Measurements from ENCODE around the gene ESRRA.
"Not testable (repeated sequence)": the region's sequence is repeated elsewhere in the genome, so short reads cannot be mapped to it uniquely, and the experiment has no call there.

The ESRRA gene

DNA sequence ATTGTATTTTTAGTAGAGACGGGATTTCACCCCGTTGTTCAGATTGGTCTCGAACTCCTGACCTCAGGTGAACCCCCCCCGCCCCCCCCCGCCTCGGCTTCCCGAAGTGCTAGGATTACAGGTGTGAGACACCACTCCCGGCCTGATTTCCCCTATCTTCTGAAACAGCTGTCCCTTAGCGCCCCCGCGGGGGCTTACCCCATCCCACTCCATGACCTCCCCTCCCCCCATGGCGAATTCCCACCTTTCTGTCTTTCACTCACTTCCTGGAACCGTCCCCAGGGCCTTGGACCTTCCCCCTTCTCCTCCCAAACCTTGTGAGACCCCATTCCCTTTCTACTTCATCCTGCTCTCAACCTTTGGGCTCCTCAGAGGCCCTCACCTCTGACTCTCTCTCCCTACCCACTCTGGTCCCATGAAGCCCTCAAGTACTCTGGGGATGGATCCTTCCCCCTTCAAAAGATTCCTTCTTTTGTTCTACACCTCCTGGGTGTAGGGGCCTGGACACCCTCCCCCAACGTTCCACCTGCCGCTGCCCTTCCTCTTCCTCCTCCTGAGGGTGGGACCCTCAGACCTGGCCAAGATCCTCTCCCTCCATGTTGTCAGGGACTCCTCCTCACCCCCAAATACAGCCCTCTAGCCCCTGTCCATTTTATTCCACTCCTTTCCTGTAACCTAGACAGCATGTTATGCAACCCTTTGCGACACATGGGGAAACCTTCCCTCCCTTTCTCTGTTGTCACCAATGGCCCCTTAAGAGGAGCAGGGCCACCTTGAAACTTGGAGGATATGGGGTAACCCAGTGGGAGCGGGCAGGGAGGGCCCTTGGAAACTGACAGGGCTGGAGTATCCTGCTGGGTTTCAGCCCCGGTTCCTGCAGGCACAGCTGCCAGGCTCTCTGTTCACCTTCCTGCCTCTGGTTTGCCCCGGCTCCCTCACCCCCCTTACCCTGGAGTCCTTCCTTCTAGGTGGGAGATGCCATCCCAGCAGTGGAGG is 13.7 kb downstream of the ESRRA start:
- no peak for DNase-seq
- intact Hi-C loops (cut with DNase I), result loop anchor here (5.0 kb wide), 1 partner anchor 38 kb away; the partner anchor contains the start of gene RPS6KA4

DNA sequence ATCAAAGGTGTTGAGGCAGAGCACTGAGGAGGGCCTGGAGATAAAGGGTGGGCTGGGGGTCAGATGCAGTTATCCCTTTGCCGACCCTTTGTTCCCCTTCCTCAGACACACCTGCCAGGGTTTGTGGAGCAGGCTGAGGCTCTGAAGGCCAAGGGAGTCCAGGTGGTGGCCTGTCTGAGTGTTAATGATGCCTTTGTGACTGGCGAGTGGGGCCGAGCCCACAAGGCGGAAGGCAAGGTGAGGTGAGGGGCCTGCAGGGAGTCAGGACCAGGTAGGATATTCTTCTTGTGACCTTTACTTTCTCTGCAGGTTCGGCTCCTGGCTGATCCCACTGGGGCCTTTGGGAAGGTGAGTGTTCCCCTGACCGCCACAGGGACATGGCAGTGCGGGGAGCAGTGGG is 15.2 kb downstream of the ESRRA start:
- intact Hi-C loops (cut with DNase I), result no loop called here
- DNase-seq, result no peak

DNA sequence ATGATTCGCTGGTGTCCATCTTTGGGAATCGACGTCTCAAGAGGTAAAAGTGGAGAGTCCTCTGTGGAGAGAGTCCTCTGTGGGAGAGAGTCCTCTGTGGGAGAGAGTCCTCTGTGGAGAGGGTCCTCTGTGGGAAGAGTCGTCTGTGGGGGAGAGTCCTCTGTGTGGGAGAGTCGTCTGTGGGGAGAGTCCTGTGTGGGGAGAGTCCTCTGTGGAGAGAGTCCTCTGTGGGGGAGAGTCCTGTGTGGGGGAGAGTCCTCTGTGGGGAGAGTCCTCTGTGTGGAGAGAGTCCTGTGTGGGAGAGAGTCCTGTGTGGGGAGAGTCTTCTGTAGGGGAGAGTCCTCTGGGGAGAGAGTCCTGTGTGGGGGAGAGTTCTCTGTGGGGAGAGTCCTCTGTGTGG is 15.7 kb downstream of the ESRRA start:
- intact Hi-C loops (cut with DNase I), result no loop called here
- DNase-seq, result no peak

DNA sequence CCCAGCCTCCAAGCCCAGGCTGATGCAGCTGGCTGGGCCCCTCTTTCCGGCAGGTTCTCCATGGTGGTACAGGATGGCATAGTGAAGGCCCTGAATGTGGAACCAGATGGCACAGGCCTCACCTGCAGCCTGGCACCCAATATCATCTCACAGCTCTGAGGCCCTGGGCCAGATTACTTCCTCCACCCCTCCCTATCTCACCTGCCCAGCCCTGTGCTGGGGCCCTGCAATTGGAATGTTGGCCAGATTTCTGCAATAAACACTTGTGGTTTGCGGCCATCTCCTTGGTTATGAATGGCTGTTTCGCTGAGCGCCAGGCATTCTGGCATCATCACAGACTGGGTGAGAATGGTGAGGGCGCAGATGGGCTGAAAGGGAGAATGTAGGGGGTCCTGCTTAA is 16.2 kb downstream of the ESRRA start:
- intact Hi-C loops (cut with DNase I), result no loop called here
- no peak for DNase-seq

DNA sequence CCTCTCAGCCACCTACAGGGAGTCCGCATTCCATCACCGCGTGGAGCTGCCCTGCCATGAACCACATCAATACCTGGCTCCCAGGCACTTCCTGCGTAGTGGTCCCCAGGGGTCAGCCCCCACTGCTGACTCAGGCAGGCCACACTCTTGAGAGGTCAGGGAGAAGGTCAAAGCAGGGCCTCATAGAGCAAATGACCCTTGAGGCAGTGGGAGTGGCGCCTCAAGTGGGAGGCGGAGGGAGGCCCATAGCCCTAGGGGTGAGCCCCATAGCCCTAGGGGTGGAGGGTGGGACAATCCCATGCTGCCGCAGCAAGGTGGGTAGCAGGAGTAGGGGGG is 17.6 kb downstream of the ESRRA start:
- DNase-seq, result no peak
- intact Hi-C loops (cut with DNase I), result no loop called here

DNA sequence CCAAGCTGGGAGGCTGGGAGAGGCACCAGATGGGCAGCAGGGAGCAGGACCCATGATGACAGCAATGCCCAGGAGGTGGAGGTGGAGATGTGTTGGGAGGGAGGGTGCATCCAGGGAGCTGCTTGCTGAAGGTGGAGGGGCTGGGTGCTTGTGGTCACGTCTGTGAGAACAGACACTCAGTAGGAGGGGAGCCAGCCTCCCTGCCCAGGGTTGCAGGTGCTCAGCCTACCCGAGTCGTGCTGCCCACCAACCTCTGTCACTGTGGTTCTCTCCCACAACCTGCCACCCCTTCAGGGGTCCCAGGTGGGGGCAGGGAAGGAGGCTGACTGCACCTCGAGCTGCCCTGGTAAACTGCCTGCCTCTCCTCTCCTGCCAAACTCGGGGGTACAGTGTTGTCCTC is 18.0 kb downstream of the ESRRA start:
- intact Hi-C loops (cut with DNase I), result no loop called here
- DNase-seq, result no peak

DNA sequence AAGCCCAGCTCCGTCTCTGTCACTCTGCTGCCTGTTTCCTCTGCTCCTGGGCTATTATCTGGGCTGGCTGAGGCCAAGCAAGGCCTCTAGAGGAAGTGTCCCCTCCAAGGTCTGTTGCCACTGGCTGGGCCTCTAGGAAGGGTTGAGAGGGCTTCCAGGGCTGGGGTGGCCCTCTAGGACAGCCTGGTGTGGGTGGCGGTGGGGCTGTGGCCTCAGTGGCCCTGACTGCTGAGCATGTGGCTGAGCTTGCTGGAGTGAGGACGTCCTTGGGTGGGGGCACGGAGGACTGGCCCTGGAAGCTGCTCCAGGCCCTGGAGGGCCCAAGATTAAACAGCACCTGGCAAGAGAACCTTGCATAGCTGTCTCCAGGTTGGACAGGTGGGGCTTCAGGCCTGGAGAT is 18.7 kb downstream of the ESRRA start:
- intact Hi-C loops (cut with DNase I); DNase-seq: not testable (repeated sequence)

DNA sequence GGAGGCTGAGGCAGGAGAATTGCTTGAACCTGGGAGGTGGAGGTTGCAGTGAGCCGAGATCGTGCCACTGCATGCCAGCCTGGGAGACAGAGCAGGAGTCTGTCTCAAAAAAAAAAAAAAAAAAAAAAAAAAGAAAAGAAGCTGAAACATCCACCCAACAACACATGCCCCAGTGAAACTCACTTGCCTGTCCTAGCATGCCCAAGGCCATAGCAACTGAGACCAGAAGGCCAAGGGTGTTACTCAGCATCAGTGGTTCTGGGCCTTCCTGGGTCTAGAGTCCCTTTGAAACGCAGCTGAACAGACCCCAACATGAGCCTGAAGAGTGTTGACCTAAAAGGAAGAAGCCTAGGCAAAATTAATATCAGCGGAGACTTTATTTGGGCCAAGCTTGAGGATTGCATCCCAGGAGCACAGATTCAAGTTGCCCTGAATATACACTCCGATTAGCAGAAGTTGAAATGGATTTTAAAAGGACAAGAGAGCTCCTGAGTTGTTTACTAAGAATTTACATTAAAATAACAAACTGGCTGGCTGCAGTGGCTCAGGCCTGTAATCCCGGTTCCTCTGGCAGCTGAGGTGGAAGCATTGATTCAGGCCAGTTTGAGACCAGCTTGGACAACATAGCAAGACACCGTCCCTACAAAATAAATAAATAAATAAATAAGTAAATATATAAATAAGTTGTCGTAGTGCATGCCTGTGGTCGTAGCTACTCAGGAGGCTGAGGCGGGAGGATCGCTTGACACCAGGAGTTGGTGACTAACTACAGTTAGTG is 19.6 kb downstream of the ESRRA start:
- DNase-seq, result no peak
- intact Hi-C loops (cut with DNase I), result no loop called here

DNA sequence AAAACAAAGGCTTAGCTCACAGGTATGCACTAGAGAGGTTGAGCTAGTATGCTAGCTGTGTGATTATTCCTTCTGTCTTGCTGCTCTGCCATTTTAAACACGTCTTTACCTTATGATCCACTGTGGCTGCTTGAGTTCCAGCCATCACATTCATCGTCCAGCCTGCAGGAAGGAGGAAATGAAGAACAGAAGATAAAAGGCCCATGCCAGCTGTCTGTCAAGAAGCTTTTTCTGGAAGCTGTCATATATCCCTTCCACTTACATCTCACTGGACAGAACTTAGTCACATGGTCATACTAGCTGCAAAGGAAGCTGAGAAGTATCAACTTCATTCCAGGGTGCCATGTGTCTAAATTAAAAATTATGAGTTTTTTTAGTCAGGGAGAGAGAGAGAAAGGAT is 22.1 kb downstream of the ESRRA start:
- intact Hi-C loops (cut with DNase I), result no loop called here
- no peak for DNase-seq

DNA sequence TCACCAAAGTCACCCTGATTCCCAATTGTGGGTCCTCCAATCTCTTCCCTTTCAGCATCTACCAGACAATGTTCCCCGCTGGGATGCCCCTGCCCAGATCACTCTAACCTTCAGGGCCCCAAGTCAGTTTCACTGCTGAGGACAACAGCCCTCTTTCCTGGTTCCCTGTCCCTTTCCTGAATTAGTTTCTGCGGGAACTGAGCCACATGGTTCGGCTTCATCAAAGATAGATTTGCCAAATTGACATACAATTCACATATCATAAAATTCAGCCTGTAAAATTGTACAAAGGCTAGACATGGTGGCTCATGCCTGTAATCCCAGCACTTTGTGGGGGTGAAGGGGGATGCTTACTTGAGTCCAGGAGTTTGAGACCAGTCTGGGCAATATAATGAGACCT is 22.7 kb downstream of the ESRRA start:
- no peak for DNase-seq
- intact Hi-C loops (cut with DNase I), result no loop called here

DNA sequence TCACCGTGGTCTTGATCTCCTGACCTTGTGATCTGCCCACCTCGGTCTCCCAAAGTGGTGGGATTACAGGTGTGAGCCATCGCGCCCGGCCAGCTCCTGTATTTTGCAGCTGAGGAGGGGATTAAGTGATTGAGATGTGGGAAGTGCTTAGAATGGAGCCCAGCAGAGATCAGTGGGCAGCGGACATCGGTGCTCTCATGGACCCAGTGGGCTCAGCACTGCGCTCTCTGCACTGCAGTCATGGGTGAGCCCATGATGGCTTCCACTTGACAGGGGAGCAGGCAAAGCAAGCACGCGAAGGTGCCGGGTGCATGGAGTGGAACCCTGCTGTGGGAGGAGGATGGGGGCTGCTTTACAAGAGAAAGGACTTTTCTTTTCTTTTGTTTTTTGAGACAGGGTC is 25.6 kb downstream of the ESRRA start:
- intact Hi-C loops (cut with DNase I), result no loop called here
- no peak for DNase-seq

DNA sequence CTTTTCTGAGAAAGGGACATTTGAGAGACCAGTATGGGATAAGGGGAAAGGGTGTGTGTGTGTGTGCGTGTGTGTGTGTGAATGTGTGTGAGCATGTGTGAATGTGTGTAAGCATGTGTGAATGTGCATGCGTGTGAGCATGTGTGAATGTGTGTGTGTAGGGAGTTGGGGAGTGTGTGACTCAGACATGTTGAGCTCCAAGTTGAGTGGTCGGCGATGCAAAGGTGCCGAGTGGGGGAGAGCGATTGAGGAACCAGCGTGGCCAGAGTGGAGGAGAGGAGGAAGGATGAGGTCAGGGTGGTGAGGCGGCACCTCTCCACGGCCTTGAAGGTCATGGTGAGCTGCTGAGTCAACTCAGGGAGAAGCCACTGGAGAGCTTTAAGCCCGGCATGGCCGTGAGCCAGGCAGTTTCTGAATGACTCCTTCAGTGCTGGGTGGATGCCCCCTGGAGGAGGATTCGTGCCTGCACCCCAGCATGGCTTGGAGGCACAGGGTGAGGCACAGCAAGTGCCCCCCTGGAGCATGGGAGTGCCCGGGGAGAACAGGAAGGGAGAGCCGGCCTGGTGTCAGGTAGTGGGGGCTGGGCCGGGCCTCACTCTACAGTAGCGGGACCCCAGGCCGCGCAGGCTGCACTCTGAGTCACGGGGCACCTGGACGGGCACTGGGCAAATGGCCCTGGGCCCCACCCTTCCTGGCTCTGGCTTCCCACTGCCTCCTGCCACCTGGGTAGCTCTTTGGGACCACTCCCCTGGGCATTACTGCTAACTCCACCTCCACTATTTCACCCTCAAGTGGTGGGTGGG is 26.4 kb downstream of the ESRRA start:
- DNase-seq, result peak in 28 of 42 donors; percentile 29 to 73 (median 48)
- intact Hi-C loops (cut with DNase I), result no loop called here

DNA sequence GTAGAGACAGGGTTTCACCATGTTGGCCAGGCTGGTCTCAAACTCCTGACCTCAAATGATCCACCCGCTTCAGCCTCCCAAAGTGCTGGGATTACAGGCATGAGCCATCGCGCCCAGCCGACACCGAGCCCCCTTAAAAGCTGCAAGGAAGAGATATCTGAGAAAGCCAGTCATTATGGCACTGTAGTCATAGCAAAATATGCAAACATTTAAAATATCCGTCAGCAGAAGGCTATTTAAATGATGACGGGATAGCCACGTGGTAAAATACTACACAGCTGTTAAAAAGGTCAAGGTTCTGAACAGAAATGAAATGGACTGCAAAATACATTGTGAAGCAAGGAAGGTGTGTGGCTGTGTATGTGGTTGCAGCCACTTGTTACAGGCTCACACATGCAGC is 28.2 kb downstream of the ESRRA start:
- DNase-seq, result no peak
- intact Hi-C loops (cut with DNase I), result no loop called here

DNA sequence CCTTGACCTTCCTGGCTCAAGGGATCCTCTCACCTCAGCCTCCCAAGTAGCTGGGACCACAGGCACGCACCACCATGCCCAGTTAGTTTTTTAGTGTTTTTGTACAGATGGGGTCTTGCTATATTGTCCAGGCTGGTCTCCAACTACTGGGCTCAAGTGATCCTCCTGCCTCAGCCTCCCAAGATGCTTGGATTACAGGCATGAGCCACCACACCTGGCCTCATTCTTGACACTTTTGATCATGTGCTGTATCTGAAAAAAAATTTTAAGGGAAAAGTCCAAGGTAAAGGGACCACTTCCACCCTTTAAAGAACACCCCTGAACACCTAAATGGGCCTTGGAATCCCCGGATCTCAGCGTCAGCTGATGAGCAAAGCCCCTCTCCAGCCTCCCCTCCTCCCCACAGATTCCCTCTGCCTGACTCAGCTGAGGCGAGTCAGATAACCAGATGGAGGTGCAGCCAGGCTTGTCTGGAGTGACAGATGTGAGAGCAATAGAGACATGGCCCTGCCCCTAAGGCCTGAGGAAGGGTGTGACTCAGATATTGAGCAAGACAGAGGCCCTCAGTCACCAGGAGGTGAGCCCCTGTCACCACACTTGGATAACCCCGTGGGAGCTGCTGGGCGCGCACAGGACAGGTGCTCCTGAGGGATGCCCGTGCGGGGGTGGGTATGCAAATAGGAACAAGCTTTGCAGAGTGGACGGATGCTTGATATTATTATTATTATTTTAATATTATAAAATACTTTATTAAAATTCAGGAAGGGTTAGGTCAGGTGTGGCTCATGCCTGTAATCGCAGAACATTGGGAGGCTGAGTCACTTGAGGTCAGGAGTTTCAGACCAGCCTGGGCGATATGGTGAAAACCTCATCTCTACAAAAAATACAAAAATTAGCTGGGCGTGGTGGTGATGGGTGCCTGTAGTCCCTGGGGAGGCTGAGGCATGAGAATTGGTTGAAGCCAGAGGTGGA is 29.7 kb downstream of the ESRRA start:
- intact Hi-C loops (cut with DNase I), result no loop called here
- no peak for DNase-seq

DNA sequence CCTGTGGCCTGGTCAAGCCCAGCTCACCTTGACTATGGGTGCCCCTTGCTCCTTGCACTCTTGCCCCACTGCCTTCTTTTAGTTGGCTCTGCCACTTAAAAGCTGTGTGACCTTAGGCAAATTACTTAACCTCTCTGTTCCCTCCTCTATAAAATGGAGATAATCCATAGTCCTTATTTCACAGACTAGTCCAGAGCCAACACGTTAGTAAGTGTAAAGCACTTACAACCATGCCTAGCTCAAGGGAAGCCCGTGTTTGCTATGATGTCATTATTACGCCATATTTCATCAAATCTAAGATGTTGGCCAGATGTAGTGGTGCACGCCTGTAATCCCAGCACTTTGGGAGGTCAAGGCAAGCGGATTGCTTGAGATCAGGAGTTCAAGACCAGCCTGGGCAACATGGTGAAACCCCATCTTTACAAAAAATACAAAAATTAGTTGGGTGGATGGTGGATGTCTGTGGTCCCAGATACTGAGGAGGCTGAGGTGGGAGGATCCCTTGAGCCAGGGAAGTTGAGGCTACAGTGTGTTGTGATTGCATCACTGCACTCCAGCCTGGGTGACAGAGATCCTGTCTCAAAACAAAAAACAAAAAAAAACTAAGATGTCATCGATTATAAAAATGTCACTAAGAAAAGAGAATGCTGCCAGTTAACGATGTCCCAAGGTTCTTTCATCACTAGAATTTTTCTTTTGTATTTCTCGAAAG is 32.4 kb downstream of the ESRRA start:
- intact Hi-C loops (cut with DNase I), result no loop called here
- no peak for DNase-seq

DNA sequence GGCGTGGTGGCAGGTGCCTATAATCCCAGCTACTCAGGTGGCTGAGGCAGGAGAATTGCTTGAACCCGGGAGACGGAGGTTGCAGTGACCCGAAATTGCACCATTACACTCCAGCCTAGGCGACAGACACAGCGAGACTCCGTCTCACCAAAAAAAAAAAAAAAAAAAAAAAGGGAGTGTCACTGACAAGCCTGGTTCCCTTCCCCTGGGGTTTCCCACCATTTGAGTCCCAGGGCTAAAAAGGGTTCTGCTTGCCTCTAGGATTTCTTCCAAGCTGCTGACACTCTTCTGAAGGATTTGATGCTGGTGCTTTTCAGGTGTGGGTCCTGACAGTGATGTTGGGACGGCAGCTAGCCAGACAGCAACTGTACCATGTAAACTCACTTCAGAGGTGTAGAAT is 33.4 kb downstream of the ESRRA start:
- intact Hi-C loops (cut with DNase I), result no loop called here
- no peak for DNase-seq

DNA sequence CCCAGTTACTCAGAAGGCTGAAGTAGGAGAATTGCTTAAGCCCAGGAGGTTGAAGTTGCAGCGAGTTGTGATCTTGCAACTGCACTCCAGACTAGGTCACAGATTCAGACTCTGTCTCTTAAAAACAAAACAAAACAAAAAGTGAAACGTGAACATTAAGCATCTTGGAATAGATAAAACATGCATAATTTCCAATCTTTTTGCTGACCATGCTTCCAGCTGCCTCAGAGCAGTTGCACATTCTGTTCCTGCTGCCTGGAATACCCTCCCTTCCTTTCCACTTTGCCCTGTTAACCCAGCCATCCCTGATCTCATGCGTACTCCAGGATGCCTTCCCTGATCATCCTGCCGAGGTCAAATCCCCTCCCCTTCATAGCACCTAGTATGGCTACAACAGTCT is 34.0 kb downstream of the ESRRA start:
- intact Hi-C loops (cut with DNase I), result no loop called here
- DNase-seq, result no peak
